ENCODE results near the gene PSME2. TPM values are rescaled to one million over a fixed set of nuclear protein-coding genes. Genes with fewer than 3 reads are reported as not detected.

Gene PSME2
- total and polyA plus RNA-seq, 9 of the 15 experiments (the other 6 are each of a cell fraction or from before 2014, with no cell fraction given), result 111 to 579 (median 159) TPM

GRCh38 chr14:24113801-24114531, 32.4 kb downstream of the PSME2 start (continued):
- TF ChIP-seq PBX2 (CRISPR knock-in tag; IDR thresholded peaks at IDR 0.05; ENCODE audit: low read depth), result no peak
- TF ChIP-seq PBX2 (tag; conservative IDR thresholded peaks at IDR 0.05; ENCODE audit: low read depth), result no peak
- TF ChIP-seq ZNF696 (CRISPR knock-in tag; conservative IDR thresholded peaks at IDR 0.05), result no peak
- no peak for TF ChIP-seq CHD7 (IDR thresholded peaks at IDR 0.05; ENCODE audit: low read depth, low read length)
- TF ChIP-seq CBX2 (IDR thresholded peaks at IDR 0.05; ENCODE audit: insufficient read depth, low read length, poor library complexity, severe bottlenecking), result no peak
- no peak for TF ChIP-seq SFPQ (IDR thresholded peaks at IDR 0.05; ENCODE audit: low read depth, low read length)
- TF ChIP-seq ZNF644 (tag; IDR thresholded peaks at IDR 0.05; ENCODE audit: low read depth), result no peak
- TF ChIP-seq SIN3B (IDR thresholded peaks at IDR 0.05; ENCODE audit: low read depth), result no peak
- no peak for TF ChIP-seq RBM25 (IDR thresholded peaks at IDR 0.05; ENCODE audit: low read depth, low read length, severe bottlenecking)
- TF ChIP-seq SMARCC2 (IDR thresholded peaks at IDR 0.05; ENCODE audit: low read depth), result no peak

Measured in K562 (cell line).